ENCODE data around the gene GSDME. TPM values are rescaled to one million over a fixed set of nuclear protein-coding genes. Genes with fewer than 3 reads are reported as not detected.

Gene GSDME
- polyA plus RNA-seq, 1 of the 3 experiments (the other 2 are of a cell fraction): 109 TPM

DNA sequence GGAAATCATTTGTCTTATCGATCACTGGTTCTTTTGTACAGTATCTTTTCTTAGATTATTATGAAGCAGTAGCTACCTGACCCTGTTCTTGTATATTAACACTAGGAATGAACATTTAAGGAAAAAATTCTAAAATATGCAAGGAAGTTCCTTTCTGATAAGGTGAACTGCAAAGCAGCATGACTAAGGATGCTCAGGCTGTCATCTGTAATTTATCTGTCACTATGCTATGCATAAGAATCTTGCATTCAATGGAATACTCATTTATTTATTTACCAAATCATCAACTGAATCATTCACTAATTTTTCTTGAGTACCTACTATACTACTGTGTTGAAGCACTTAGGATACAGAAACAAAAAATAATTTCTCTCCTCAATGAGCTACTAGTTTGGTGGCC, 5.8 kb downstream of the GSDME start (continued):
- no peak for TF ChIP-seq EZH2phosphoT487 (IDR thresholded peaks at IDR 0.05; ENCODE audit: borderline replicate concordance, low read depth)
- TF ChIP-seq, protein P1, sequence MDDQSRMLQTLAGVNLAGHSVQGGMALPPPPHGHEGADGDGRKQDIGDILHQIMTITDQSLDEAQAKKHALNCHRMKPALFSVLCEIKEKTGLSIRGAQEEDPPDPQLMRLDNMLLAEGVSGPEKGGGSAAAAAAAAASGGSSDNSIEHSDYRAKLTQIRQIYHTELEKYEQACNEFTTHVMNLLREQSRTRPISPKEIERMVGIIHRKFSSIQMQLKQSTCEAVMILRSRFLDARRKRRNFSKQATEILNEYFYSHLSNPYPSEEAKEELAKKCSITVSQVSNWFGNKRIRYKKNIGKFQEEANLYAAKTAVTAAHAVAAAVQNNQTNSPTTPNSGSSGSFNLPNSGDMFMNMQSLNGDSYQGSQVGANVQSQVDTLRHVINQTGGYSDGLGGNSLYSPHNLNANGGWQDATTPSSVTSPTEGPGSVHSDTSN (IDR thresholded peaks at IDR 0.05): peak; percentile 88
- TF ChIP-seq SMC3 (IDR thresholded peaks at IDR 0.05; ENCODE audit: low read depth, low read length): no peak
- no peak for TF ChIP-seq RFX5 (IDR thresholded peaks at IDR 0.05; ENCODE audit: low read length)

DNA sequence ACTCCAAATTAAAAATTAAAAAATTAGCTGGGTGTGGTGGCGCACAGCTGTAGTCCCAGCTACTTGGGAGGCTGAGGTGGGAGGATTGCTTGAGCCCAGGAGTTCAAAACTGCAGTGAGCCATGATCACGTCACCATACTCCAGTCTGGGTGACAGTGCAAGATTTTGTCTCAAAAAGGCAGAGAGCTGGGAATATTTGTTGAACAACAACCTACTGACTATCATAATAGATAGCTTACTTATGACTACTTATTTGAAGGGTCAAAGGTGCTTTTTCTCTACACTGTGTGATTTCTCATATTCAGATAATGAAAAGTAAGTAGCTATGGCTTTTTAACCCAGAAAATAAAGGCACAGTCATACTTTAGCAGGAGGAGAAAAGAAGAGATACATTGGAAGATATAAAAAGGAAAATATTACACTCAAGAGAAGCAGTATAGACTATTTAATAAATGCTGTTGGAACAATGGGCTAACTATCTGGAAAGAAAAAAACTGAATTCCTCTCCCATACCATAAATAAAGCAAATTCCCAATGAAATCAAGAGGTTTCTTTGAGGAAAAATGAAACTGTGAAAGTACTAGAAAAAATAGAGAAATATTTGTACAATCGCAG, 6.7 kb downstream of the GSDME start:
- H3F3A ChIP-seq (replicated peaks; ENCODE audit: insufficient read depth): peaks cover 8% of the 10 kb centered on the region
- peaks cover 19 to 26% of the 10 kb centered on the region in 2 experiments for H3K36me3 ChIP-seq (replicated peaks in 1 of 2; ENCODE audit: control insufficient read depth in 1 of 2, insufficient read depth in 2 of 2, low read length in 1 of 2)
- CTCF ChIA-PET: interaction anchor here (0.7 to 1.6 kb wide), 3 partner anchors 9 to 344 kb away, joined by 3 to 7 read pairs (median 4); no protein-coding TSS in a partner anchor
- no peak overlapping the region for H2AFZ ChIP-seq (ENCODE audit: low read depth)
- POLR2A ChIA-PET: no interaction called here
- no peak overlapping the region for H3K4me3 ChIP-seq (ENCODE audit: low read depth in 2 of 2, low read length in 1 of 2)
- no peak for DNase-seq
- H3K9ac ChIP-seq: no peak overlapping the region
- H3K27me3 ChIP-seq (ENCODE audit: insufficient read depth): no peaks in the 10 kb centered on the region
- H3K4me1 ChIP-seq (ENCODE audit: control insufficient read depth in 1 of 2, insufficient read depth in 2 of 2, low read depth in 1 of 2, low read length in 1 of 2): peaks cover 4 to 30% of the 10 kb centered on the region in 2 experiments; a peak in 3 of 4 replicates
- no peak overlapping the region for H3K27ac ChIP-seq (ENCODE audit: low read depth in 2 of 2, low read length in 1 of 2)
- no peaks in the 10 kb centered on the region for H4K20me1 ChIP-seq (ENCODE audit: insufficient read depth)
- WGBS (ENCODE audit: low lambda C conversion rate): 96% methylated on average over 3 of the region's 3 CpGs
- TF ChIP-seq MXI1 (IDR thresholded peaks at IDR 0.05; ENCODE audit: low read depth, low read length) (no peak), RAD21 (IDR thresholded peaks at IDR 0.05; ENCODE audit: low read length) (no peak), NFIC (IDR thresholded peaks at IDR 0.05; ENCODE audit: borderline replicate concordance) (no peak), RXRA (IDR thresholded peaks at IDR 0.05; ENCODE audit: borderline replicate concordance, low read depth) (no peak), EP300 (IDR thresholded peaks at IDR 0.05; ENCODE audit: borderline replicate concordance in 1 of 2, low read depth in 1 of 2, low read length in 1 of 2) (no peak), NRF1 (IDR thresholded peaks at IDR 0.05; ENCODE audit: low read depth, low read length) (no peak), EZH2phosphoT487 (IDR thresholded peaks at IDR 0.05; ENCODE audit: borderline replicate concordance, low read depth) (no peak), FOXM1 (IDR thresholded peaks at IDR 0.05; ENCODE audit: low read depth) (no peak), SMC3 (IDR thresholded peaks at IDR 0.05; ENCODE audit: low read depth, low read length) (no peak), RCOR1 (IDR thresholded peaks at IDR 0.05; ENCODE audit: low read length) (no peak), POLR2AphosphoS5 (IDR thresholded peaks at IDR 0.05; ENCODE audit: low read depth, low read length) (no peak), RFX5 (IDR thresholded peaks at IDR 0.05; ENCODE audit: low read length) (no peak), SIN3A (IDR thresholded peaks at IDR 0.05; ENCODE audit: borderline replicate concordance, low read depth, low read length) (no peak), ELF1 (IDR thresholded peaks at IDR 0.05) (no peak), FOXJ3 (CRISPR knock-in tag; IDR thresholded peaks at IDR 0.05) (no peak), TCF12 (IDR thresholded peaks at IDR 0.05) (no peak)
- TF ChIP-seq, protein P2, sequence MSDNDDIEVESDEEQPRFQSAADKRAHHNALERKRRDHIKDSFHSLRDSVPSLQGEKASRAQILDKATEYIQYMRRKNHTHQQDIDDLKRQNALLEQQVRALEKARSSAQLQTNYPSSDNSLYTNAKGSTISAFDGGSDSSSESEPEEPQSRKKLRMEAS (IDR thresholded peaks at IDR 0.05; ENCODE audit: low read depth): no peak
- TF ChIP-seq, protein P3, sequence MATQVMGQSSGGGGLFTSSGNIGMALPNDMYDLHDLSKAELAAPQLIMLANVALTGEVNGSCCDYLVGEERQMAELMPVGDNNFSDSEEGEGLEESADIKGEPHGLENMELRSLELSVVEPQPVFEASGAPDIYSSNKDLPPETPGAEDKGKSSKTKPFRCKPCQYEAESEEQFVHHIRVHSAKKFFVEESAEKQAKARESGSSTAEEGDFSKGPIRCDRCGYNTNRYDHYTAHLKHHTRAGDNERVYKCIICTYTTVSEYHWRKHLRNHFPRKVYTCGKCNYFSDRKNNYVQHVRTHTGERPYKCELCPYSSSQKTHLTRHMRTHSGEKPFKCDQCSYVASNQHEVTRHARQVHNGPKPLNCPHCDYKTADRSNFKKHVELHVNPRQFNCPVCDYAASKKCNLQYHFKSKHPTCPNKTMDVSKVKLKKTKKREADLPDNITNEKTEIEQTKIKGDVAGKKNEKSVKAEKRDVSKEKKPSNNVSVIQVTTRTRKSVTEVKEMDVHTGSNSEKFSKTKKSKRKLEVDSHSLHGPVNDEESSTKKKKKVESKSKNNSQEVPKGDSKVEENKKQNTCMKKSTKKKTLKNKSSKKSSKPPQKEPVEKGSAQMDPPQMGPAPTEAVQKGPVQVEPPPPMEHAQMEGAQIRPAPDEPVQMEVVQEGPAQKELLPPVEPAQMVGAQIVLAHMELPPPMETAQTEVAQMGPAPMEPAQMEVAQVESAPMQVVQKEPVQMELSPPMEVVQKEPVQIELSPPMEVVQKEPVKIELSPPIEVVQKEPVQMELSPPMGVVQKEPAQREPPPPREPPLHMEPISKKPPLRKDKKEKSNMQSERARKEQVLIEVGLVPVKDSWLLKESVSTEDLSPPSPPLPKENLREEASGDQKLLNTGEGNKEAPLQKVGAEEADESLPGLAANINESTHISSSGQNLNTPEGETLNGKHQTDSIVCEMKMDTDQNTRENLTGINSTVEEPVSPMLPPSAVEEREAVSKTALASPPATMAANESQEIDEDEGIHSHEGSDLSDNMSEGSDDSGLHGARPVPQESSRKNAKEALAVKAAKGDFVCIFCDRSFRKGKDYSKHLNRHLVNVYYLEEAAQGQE (IDR thresholded peaks at IDR 0.05; ENCODE audit: low read depth, low read length): no peak
- TF ChIP-seq, protein P4, sequence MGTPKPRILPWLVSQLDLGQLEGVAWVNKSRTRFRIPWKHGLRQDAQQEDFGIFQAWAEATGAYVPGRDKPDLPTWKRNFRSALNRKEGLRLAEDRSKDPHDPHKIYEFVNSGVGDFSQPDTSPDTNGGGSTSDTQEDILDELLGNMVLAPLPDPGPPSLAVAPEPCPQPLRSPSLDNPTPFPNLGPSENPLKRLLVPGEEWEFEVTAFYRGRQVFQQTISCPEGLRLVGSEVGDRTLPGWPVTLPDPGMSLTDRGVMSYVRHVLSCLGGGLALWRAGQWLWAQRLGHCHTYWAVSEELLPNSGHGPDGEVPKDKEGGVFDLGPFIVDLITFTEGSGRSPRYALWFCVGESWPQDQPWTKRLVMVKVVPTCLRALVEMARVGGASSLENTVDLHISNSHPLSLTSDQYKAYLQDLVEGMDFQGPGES (IDR thresholded peaks at IDR 0.05; ENCODE audit: low read depth, low read length): no peak
- TF ChIP-seq, protein P5, sequence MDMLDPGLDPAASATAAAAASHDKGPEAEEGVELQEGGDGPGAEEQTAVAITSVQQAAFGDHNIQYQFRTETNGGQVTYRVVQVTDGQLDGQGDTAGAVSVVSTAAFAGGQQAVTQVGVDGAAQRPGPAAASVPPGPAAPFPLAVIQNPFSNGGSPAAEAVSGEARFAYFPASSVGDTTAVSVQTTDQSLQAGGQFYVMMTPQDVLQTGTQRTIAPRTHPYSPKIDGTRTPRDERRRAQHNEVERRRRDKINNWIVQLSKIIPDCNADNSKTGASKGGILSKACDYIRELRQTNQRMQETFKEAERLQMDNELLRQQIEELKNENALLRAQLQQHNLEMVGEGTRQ (IDR thresholded peaks at IDR 0.05; ENCODE audit: borderline replicate concordance, low read depth, low read length): no peak
- H3K9me3 ChIP-seq: no peaks in the 10 kb centered on the region
- peaks cover 74% of the 10 kb centered on the region for H3K79me2 ChIP-seq (ENCODE audit: insufficient read depth)
- no peak overlapping the region for H3K4me2 ChIP-seq
- no peaks in the 10 kb centered on the region for H3K9me2 ChIP-seq
